HPDE6-E6E7 (cell line): ENCODE results near the gene STX18.

Experiments
- DNase-seq: peaks from one replicate; pipeline ENCODE4 v3.0.0; 2011; ENCODE audit warnings: missing footprints; ENCODE audit errors: extremely low spot score

The STX18 gene

DNA sequence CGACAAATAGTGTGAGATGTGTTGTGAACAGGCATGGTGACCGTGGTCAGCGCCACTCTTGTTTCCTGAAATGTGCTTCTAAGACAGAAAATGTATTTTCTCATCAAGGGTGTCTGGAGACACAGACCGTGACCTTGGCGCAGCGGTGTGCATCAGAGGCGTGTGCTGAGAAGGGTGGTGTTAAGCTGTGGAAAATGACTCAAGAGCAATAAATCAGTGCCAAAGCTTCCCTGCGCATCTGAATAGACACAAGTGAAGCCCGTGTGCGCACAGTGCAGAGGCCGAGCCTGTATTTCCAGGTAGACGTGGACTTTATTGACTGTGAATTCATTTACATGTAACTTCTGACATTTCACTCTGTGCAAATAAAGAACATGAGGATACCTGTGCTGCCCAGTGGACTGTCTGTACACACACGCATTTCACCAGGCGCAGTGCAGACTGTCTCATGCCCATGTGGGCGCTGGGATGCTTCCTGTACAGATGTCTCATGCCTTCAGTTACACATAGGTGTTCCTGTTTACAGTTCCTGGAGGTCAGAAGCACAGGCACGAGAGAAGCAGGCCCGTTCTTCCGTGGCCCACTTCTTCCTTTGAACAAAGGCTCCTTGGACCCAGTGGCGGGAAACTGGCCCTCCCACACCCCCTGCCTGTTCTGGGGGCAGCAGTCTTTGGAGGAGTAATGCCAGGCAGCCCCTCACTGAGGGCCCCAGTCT is 123.0 kb downstream of the STX18 start:
- no peak for DNase-seq

DNA sequence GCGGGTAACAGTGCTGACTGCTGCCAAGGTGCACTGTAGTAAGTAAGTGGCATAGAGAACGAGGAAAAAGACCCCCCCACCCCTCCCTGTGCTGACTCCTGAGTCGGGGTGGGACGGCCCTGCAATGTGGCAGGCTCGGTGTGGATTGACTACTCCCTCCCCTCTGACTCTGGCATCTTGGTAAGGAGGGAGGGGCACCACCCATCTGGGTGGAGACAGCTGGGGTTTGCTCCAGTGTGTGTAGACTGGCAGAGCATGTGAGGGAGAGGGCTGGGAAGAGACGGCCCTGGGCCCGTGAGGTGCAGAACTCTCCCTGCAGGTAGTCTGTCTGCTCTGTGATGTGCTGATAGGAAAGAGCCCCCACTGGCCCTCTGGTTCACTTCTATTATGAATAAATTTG is 124.0 kb downstream of the STX18 start:
- no peak for DNase-seq

DNA sequence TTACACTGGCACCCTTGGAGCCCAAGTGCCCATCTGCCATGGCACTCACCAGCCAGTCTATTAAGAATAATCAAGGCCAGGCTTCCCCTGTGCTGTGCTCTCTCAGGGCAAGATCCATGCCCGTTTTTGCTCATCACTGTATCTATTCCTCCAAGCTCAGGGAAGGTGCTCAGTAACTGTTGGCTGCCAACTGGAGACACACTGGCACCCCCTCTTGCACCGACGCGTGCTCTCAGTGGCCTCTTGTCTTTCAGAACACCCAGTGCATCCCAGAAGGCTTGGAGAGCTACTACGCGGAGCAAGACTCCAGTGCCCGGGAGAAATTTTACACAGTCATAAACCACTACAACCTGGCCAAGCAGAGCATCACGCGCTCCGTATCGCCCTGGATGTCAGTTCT is 124.9 kb downstream of the STX18 start:
- no peak for DNase-seq

DNA sequence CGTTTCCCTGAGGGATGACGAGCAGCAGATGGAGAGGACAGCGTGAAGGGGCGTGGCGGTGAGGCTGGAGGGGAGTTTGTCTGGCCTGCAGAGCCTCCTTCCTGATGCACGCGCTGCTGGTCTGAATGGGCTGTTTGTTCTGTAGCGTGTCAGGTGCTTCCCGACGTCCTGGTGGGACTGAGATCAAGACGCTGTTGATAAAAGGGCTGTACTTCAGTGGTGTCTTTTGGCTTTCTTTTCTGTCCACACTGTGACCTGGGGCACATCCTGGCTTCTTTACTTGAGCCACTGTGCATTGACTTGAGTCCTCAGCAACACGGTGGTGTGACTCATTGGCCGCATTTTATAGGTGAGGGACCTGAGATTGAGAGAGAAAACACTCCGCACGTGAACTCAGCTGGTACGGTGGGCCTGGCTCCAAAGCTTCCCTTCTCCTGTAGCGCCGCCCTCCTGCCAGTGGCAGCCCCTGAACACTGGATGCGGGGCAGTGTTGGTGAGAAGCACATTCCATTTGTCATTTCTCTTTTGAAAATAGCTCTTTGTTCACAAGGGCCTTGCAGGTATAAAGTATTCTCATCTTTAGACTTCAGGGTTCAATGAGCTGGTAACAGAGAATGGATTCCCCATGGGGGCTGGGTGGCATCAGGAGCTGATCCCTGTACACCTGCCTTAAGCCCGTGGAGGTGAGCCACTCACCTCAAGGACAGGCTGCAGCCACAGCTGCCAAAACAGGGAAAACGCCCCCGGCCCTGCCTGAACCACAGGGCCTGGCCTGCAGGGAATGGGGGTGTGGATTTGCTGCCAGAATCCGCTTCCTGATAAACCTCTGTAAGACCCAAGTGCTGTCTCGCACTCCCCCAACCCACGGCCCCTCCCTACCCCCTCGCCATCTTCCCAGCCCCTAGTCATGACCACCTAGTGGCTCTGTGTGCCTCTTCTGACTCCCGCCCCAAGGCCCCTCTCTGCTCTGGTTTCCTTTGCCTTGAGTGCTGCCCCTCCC is 125.7 kb downstream of the STX18 start:
- no peak for DNase-seq

DNA sequence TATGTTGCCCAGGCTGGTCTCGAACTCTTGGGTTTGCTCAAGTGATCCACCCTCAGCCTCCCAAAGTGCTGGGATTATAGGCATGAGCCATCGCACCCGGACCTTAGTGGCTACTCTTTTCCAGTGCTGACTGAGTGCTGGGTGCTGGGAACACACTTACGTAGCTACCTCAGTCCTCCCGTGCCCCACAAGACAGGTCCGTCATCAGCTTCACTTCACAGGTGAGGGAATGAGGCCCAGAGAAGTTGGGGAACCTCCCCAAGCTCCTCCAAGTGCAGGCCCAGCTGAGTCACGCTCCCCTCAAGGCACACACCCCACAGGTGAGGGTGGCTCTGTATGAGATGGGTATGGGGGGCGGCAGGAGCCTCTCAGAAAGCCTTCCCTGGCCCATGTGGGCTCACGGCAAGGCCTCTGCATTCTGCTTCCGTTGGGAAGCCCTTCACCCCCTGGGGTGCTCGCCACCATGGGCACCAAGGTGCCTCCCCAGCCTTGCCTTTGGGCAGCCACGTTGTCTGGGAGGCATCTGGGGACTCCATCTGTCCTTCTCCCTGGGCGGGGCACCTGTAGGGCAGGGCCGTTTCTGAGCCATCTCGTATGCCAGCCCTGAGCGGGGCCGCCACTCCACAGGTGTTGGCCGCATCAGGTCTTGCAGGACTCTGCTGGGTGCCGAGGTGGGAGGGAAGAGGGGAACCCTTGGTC is 126.6 kb downstream of the STX18 start:
- DNase-seq: no peak

DNA sequence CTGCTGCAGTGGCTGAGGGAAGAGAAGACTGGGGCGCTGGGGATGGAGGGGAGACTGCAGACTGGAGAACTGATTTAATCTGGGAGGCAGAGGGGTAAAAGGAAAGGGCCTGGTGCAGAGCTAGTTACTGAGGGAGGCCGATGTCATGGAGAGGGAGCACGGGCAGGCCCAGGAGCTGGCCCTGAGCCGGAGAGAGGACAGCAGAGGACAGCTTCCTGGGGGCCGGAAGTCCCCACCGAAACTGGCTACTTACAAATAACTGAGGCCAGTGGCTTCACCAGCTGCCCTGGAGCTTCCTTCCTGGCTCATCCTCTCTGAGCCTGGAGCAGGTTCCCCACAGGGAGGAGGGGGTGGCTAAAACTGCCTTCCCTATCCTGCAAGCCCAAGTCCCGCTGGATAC is 128.0 kb downstream of the STX18 start:
- no peak for DNase-seq

DNA sequence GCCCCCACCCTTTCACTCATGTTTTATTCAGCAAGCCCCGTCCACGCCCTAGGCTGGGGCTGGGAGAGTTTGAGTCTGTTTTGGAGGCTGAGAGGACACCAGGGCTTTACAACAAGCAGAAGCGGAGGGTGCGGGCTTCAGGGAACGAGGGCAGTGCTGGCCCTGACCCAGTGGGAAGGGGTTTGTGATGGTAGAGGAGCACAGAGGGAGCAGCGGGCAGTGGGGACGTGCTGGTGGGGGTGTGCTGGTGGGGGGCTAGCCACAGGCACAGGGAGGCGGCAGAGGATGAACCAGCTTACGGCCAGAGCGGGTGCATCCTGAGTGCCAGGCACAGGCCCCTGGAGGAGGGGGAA is 128.5 kb downstream of the STX18 start:
- no peak for DNase-seq

DNA sequence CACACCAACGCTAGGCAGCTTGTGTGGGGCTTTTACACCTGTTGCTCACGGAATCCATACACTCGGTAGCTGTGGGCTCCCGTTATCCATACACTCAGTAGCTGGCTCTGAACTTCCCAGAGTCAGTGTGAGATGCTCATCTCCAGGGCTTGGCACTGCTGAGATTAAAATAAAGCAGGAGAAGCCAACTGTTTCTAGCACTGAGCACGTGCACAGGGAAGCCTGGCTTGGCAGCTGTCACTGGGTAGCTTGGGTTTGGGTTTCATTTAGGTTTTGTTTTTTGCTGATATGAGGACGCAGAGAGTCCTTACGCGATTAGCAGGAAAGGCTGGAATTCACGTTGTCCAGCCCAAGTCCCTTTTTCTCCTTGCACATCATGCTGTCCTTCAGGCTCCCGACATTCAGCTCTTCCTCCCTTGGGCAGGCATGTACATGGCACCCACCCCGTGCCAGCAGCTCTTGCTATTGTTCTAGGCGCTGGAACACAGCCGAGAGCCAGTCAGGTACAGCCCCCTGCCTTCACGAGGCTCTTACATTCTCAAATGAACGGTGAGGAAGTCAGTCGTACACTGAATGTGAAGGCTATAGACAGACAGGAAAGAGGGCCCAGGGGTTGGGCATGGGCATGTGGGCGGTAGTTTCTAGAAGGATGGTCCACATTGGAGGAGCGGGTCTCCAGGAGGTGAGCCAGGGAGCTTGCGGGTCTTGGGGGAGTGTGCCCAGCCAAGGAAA is 129.0 kb downstream of the STX18 start:
- no peak for DNase-seq

DNA sequence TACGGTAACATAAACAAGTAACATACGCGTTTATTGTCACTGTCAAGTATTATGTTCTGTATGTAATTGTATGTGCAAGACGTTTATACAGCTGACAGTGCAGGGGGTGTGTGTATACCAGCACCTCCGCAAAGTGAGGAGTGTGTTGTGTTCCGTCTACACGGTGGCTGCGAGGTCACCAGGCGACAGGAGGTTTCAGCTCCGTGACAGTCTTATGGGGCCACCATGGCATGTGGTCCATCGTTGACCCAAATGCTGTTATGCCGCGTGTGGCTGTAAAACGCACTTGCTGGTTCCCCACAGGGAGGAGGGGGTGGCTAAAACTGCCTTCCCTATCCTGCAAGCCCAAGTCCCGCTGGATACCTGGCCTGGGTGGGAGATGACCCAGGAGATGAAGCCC is 129.9 kb downstream of the STX18 start:
- DNase-seq: no peak

DNA sequence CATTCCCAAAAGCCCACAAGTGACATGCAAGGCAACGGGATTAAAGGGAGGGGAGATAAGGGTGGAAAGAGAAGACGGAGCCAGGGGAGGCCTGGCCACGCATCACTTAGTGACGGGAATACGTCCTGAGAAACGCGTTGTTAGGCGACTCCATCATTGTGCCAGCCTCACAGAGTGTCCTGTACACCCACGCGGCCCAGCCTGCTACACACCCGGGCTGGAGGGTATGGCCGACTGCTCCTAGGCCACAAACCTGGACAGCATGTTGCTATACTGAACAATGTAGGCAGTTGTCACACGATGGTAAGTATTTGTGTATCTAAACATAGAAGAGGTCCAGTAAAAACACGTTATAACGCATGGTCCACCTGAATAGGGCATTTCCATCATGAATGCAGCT is 131.6 kb downstream of the STX18 start:
- DNase-seq: no peak

DNA sequence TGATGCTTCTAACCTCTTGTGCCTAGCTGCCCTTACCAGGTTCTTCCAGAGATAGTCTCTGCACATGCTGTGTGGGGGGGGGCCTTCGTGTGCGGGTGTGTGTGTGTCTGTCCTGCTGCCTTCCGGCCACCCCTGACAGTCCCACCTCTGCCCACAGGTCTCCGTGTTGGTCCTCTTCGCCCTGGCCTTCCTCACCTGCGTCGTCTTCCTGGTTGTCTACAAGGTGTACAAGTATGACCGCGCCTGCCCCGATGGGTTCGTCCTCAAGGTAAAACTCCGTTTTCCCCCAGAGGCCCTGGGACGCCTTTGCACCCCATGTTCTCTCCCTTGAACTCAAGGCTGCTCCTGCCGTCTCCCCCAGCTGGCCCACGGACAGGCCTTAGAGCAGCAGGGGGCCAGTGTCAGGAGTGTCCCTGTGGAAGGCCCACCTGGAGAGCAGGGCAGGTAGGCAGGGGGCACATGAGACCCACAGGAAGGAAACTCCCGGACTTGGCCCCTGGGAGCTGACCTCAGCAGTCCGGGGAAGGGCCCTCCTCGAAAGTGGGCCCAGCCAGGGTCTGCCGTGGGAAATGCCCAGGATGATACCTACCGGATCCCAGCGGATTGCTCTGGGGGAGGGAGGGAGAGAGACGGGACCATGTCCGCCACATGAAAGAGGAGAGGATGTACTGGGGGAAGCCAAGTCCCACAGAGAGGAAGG is 132.3 kb downstream of the STX18 start:
- no peak for DNase-seq

DNA sequence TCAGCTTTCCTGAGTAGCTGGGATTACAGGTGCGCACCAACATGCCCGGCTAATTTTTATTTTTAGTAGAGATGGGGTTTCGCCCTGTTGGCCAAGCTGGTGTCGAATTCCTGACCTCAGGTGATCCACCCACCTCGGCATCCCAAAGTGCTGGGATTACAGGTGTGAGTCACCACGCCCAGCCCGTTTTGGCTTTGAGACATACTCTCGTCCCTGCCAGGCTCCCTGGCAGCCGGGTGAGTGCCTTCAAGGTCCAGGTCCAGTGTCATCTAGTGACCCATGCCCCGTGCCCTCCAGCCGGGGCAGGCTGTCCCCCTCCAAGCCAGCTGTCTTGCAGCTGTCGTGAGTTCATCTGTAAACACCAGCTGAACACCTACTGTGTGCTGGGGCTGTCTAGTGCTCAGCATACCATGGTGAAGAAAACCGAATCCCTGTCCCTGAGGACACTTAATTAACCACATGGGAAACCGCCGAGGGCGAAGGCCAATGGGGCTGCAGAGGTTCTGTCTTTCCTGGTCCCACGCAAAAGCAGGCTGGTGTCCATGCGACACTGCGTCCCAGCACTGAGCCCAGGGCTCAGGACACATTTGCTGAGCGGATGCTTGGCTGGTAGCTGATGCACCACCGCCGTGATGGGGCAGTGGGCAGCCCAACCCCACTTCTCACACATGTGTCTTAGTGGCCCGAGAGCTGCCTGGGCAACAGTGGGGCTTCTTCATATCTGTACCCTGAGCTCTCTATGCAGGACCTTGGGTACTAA is 133.1 kb downstream of the STX18 start:
- DNase-seq: peak; percentile 23

DNA sequence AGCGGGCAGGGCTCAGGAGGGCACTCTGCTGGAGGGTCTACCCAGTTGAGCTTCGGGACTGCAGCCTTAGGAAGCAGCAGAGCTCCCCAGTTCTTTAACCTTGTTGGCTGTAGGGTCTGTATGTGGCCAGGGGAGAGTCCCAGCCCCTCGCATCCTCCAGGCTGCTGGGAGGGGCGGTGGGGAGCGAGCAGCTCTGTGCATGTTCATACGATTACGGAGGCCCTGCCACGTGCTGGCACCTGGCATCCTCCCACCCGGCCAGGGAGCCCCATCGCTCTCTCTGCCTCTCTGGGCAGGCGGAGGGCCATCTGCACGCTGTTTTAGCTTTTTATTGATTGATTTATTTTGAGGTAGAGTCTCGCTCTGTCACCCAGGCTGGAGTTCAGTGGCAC is 133.7 kb downstream of the STX18 start:
- no peak for DNase-seq

DNA sequence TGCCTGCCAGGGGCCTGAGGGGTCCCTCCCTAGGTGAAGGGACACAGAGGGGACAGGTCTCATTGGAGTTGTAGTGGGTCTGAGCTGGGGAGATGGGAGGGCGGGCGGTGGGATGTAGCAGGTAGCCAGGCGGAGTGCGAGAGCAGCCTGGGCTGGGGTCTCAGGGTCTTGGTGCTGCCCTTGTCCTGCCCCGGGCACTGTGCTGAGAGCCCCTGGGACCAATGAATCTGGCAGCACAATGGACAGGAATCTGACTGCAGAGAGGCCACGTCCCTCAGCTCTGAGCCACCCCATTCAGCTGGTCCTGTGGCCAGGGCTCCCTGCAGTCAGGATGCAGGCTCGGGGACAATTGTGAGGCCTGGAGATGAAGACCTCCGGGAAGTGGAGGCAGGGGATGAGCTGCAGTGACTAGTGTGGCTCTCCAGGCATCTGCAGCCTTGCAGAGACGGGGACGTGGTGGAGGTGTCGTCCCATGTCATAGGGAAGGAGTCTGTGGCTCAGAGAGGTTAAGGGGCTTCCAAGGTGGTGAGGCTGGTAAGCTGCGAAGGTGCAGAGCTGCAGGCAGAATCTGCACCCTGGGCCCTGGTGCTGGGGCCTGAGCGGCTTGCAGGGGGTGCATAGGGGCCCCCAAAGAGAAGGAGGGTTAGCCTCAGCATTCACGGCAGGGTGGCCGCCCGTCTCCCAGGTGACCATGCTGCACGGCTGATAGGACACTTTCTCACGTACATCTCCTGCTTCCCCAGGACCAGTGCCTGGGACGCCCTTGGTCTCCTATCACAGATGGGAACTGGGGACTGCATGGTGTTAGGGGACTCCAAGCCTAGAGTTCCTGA is 134.3 kb downstream of the STX18 start:
- no peak for DNase-seq

DNA sequence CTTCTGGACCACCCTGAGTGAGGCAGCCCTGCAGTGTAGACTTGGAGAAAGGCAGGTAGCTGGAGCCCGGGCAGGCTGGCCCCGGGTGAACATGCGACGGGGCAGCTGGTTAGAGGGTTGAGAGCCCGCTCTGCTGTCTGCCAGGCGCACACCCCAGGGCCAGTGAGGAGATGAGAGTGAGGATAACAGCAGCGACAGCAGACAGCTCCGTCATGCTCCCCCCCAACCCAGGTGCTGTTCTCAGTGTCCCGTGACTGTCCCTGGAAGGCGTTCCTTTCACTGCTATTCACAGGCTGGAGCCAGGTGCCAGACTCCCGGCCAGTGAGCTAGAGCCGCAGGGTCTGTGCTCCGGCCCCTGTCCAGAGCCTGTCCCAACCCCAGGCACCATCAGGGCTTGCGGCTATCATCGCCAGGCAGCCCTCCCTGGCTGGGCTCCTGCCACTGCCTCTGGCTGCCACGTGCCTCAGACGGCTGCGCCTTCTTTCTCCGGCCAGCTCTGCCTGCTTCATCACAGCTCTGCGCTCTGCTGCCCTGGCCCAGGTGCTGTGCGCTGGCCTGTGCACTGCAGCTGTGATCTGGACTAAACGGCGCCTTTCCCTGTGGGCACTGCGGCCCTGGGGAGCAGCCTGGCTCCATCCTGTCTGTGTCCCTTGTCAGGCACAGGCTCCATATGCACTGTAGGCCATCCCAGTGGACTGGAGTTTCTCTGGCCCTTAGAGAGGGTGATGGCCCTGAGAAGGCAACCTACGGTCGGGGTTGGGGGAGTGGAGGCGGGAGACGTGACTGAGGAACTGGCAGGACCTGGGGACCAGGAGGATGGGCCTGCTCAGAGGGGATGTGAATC is 135.2 kb downstream of the STX18 start:
- no peak for DNase-seq

DNA sequence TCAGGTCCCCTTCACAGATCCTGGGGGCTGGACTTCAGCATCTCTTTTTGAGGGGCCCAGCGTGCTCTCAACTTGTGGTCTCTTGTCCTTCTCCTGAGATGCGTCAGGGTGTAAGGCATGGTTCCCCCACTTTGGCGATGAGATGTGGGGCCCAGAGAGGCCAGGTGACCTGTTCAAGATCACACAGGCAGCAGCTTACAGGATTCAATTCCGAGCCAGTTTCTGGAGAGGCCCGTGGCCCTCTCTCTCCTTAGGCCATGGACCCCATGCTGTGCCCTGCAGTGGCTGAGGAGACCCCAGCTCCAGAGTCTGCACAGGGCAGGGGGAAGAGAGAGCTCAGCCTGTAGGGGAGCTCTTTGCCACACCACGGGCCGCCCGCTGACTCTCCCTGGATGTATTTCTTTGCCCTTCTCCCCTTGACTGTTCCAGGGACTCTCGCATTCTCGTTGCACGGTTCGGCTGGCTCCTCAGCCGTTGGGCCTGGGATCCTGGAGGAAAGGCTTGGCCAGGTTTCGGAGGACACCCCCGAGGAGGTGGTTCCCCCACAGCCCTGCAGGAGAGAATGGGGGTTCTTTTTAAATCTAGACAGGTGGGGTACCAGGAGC is 136.4 kb downstream of the STX18 start:
- no peak for DNase-seq

DNA sequence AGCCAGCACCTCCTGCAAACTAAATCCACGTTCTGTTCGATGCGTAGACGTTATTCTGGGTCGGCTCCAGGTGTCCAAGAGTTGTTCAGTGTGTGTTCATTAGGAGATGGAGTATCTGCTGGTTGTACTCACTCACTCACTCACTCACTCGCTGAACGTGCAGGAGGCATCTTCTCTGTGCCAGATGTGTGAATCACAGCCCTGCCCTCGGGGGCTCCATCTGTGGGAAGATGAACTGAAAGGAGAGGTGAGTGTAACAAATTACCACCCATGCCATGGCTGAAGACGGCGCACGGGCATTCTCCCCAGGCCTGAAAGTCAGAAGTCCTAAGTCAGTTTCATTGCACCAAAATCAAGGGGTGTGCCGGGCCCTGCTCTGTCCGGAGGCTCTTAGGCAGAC is 138.9 kb downstream of the STX18 start:
- DNase-seq: peak; percentile 37

DNA sequence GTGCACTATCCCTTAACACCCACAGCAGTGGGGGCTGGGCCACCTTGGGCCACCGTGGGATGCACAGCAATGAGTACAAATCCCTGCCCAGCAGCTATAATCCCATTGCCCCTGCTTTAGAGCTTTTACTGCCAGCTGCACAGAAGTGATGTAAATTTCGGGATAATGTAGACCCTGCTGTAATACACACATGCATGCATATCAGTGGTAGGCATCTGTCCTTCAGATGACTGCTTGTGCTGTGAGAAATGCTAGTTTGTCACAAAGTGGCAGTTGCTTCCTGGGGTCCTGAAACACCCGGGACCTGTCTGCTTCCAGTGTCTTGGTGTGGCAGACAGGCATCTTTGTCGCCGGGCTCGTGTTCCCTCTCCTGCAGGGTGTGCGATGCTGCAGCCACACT is 140.8 kb downstream of the STX18 start:
- no peak for DNase-seq
